Endothelial cell of umbilical vein (primary cell): Measurements from ENCODE around the gene TXLNA.

Experiments used
- EZH2 ChIP-seq: IDR thresholded peaks from 2 replicates; pipeline ENCODE4 v1.6.1; 2012; ENCODE audit warnings: borderline replicate concordance, low read depth, mild to moderate bottlenecking, moderate library complexity, low read length, inconsistent platforms; ENCODE audit not compliant: severe bottlenecking
- FOS ChIP-seq: IDR thresholded peaks from 2 replicates; pipeline ENCODE4 v1.6.1; 2011; ENCODE audit warnings: mild to moderate bottlenecking, low read length, moderate library complexity, borderline replicate concordance; ENCODE audit not compliant: insufficient read depth
- JUN ChIP-seq: IDR thresholded peaks from 2 replicates; pipeline ENCODE4 v1.6.1; 2011; ENCODE audit warnings: borderline replicate concordance, low read depth; ENCODE audit not compliant: insufficient read length, insufficient read depth
- MYC ChIP-seq: IDR thresholded peaks from one replicate; pipeline ENCODE4 v1.6.1; 2011; ENCODE audit warnings: mild to moderate bottlenecking, low read depth, low read length
- POLR2A ChIP-seq: IDR thresholded peaks from 2 replicates; pipeline ENCODE4 v1.6.1; 2012; ENCODE audit warnings: low read depth, mild to moderate bottlenecking, control low read depth, low read length
- TF ChIP-seq, protein P1 (sequence below), 2 donors: IDR thresholded peaks; 1 replicate in 1 of 2; 2 replicates in 1 of 2; pipeline ENCODE4 v1.5.1; 2011; ENCODE audit warnings: low read length in 2 of 2, mild to moderate bottlenecking in 2 of 2, moderate library complexity in 2 of 2, control low read depth in 1 of 2, inconsistent platforms in 1 of 2, low read depth in 1 of 2; ENCODE audit not compliant: insufficient read depth in 1 of 2; ENCODE audit errors: extremely low read depth in 1 of 2

DNA sequence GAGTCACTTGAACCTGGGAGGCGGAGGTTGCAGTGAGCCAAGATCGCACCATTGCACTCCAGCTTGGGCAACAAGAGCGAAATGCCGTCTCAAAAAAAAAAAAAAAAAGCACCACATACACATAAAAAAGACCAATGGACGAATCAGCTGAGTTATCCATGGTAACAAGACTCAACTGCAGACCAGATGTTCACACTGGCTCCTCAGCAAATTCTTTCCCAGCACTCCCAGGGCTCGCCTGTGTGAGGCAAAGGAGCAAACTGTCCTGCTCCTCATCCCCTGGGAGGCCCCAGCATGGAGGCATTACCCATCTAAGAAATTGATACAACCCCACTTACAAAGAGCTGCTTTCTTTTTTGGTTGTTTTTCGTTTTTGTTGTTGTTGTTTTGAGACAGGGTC lies 39.5 kb downstream of the TXLNA start:
- TF ChIP-seq POLR2A (no peak), EZH2 (no peak), MYC (no peak), FOS (no peak), JUN (no peak)
- TF ChIP-seq, protein P1, sequence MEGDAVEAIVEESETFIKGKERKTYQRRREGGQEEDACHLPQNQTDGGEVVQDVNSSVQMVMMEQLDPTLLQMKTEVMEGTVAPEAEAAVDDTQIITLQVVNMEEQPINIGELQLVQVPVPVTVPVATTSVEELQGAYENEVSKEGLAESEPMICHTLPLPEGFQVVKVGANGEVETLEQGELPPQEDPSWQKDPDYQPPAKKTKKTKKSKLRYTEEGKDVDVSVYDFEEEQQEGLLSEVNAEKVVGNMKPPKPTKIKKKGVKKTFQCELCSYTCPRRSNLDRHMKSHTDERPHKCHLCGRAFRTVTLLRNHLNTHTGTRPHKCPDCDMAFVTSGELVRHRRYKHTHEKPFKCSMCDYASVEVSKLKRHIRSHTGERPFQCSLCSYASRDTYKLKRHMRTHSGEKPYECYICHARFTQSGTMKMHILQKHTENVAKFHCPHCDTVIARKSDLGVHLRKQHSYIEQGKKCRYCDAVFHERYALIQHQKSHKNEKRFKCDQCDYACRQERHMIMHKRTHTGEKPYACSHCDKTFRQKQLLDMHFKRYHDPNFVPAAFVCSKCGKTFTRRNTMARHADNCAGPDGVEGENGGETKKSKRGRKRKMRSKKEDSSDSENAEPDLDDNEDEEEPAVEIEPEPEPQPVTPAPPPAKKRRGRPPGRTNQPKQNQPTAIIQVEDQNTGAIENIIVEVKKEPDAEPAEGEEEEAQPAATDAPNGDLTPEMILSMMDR (IDR thresholded peaks at IDR 0.05; ENCODE audit: extremely low read depth in 1 of 2, insufficient read depth in 1 of 2, low read depth in 1 of 2, low read length in 2 of 2): no peak
